Activated CD8-positive, alpha-beta memory T cell treated with anti-CD3 and anti-CD28 coated beads, Interleukin-2, amount 50 U/mL, for 24 hours (primary cell): ENCODE data around the gene CDK14.
"Not testable (repeated sequence)": the region's sequence is repeated elsewhere in the genome, so short reads cannot be mapped to it uniquely, and the experiment has no call there.

Source experiments
- DNase-seq: peaks from one replicate; pipeline ENCODE4 v3.0.0-alpha.2; 2020; ENCODE audit errors: extremely low read depth

CDK14 gene

DNA sequence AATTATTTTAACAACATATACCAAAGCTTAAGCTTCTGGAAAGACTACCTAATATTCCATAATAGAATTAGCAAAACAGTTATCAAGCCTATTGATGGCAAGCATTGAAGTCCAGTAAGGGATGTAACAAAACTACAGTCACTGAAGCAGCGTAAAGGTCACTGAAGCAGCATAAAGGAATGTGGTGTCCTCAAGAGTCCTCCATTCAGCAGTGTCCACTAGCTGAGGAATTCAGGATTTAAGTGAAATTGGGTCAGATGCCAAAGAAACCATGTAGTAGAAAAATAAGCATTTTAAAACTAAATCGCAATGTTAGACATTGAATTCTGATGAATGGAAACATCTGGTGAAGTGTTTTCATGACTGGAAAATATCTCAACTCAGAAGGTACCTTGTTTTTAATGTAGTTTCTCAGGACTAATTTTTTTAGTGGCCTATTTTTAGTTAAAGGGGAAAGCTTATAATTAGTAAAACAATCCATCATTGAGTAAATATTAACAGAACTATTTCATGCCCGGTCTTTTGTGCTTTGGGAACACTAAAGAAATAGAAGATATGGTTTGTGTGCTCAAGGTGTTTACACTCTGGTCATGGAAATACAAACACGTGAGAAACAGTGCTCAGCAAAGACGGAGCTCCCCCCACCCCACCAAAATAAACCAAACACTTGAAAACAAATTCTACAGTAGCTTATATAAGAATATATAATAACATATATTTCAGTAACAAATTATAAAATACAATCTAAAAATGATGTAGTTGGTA is 121.4 kb downstream of the CDK14 start:
- DNase-seq, result no peak

DNA sequence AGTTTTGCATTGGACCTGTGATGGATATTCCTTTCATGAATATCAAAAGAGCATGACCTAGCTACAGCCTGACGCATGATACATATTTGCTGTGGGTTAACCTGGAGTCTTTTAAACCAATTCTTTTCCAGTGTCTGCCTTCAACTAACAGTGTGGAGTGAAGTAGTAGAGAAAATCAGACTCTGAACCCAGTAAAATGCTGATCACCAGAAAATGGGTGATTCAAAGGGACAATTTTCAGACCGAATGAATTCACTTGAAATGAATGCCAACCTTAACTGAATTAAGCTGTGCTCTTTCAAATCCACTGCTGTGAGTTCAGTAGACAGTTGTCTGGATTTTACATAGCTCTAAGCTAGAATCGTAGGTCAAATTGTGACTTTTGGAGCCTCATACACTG is 123.0 kb downstream of the CDK14 start:
- no peak for DNase-seq

- no peak for DNase-seq
Measured at GRCh38 chr7:90720984-90721760, 125.1 kb downstream of the CDK14 start.

DNA sequence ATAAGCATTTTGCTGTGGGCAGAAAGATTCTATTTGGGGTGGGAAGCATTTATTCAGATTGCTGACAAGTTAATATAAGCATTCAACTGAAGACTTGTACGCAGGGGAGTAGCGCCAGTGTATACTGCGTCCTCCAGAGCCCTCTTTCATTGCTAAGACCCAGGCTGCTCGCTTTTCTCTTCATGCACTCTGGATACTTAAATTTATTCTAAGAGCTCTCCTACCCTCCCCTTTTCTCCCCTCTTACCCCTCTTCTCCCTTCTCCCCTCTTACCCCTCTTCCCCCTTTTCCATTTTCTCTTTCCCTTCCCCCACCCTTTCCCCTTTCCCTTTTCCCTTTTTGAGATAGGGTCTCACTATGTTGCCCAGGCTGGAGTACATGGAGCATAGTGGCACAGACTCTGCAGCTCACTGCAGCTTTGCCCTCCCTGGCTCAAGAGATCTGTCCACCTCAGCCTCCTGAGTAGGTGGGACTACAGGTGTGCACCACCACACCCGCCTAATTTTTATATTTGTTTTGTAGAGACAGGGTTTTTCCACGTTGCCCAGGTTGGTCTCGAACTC is 125.8 kb downstream of the CDK14 start:
- no peak for DNase-seq

DNA sequence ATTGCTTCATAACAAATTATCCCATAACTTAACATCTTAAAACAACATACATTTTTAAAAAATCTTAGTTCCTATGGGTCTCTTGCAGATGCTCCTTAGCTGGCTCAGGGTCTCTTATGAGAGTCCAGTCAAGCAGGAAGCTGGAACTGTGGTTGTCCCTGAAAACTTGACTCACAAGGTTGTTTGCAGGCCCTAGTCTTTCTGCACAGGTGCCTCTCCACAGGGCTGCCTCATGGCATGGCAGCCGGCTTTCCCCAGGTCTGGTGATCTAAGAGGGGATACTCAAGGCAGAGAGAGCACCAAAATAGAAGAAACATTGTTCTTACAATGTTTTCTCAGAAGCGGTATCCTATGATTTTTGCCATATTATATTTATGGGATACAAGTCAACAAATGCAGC is 127.1 kb downstream of the CDK14 start:
- DNase-seq, result no peak

GRCh38 chr7:90723866-90724265 is 127.7 kb downstream of the CDK14 start:
- DNase-seq, result no peak

DNA sequence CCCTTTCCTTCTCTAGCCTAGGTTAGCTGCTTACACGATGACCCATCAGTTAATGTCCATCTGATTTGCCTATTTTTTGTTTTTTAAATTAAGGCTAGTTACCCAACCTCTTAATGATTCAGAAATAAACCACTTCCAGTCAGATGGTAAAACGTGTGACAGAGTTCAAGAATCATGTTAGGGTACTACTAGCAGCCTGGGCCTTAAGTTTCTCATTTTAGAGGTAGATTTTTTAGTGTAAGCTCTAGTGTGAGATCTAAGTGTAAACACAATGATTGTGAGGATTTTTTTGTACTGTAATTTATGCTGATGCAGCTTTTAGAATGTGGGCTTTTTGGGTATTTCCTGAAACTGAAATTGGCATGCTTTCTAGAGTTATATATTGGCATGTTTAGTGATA is 130.0 kb downstream of the CDK14 start:
- DNase-seq, result no peak

GRCh38 chr7:90726623-90727022 is 130.5 kb downstream of the CDK14 start:
- no peak for DNase-seq

GRCh38 chr7:90727412-90727811 is 131.3 kb downstream of the CDK14 start:
- DNase-seq, result no peak

- DNase-seq, result no peak
Measured at GRCh38 chr7:90728568-90728967, 132.4 kb downstream of the CDK14 start.

DNA sequence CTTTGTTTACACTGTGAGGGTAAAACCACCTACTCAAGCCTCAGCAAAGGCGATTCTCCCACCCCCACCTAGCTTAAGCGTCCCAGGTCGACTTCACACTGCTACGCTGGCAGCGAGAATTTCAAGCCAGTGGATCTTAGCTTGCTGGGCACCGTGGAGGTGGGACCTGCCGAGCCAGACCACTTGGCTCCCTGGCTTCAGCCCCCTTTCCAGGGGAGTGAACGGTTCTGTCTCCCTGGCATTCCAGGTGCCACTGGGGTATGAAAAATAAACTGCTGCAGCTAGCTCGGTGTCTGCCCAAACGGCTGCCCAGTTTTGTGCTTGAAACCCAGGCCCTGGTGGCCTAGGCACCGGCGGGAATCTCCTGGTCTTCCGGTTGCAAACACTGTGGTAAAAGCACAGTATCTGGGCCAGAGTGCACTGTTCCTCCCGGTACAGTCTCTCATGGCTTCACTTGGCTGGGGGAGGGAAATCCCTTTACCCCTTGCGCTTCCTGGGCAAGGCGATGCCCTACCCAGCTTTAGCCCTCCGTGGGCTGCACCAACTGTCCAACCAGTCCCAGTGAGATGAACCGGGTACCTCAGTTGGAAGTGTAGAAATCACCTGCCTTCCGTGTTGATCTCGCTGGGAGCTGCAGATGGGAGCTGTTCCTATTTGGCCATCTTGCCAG is 139.6 kb downstream of the CDK14 start:
- not testable (repeated sequence) for DNase-seq

DNA sequence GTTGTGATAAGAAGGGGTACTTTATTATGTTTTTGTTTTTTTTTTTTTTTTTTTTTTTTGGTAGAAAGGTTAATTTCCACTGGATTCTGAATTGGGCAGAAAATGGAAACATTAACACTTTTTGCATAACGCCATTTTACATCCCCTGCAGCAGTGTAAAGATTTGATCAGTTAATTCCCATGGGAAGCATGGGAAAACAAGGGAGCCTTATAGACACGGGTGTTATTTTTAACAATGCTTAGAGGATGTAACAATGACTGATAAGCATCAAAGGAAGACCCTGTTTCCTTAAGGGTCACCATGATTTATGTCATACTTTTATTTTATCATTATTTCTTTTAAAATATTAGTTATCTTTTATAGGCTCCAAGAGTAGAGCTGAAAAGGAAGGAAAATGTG is 140.2 kb downstream of the CDK14 start:
- DNase-seq, result no peak

DNA sequence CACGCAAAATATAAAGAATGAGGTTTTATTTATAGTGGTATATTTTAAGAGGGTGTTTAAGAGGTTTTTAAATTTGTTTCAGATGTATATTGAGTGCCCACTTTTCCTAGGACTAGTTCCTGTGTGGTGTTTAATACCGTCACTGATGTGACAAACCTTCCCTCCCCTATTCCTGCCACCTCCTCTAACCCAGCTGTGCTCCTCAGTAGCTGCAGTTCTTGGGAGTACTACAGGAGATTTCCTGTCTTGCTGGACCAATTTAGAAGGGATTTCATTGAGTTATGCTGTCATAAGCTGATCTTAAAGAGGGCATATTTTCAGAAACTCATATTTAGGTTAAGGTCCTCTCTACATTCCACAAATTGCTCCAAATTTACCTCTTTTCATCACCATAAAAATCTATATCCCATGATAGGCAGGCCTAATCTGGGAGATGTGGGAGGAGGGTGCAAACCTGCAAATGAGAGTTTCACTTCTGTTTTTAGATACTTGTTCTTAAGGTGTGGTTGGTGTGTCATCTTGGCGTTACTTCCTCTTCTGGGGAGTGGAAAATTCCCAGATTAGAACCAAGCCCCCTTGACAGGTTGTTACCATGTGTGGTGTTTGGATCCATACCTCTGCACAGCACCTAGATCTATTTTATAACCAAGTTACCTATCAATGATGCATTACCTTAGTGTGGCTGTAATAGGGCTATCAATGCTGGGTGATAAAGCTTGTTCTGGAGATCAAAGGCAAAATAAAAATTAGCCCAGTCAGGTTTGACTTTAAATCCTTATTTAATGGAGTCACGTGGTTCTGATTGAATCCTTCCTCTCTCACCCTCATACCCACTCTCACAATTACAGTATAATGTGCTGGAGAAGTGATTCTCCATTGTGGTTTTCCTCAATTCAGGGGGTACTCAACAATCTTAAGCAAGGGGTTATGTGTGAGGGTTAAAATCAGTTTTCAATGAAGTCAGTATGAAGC is 141.1 kb downstream of the CDK14 start:
- no peak for DNase-seq

DNA sequence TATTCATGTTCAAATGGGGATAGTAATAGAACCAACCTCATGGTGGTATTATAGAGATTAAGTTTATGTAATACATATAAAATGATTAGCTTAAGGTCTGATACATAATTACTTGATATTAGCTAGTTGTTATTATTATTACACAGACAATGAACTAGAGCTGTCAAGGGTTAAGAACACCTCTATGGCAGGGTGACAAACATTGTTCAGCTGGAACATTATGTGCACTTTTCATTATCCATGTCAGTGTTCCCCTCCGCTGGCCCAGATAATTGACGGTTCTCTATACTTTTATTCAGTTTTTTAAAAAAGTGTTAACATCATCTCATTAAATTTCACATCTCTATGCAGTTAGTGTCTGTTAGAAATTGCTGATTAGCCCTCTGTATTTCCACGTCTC is 142.1 kb downstream of the CDK14 start:
- no peak for DNase-seq

GRCh38 chr7:90739716-90740115 is 143.6 kb downstream of the CDK14 start:
- no peak for DNase-seq

DNA sequence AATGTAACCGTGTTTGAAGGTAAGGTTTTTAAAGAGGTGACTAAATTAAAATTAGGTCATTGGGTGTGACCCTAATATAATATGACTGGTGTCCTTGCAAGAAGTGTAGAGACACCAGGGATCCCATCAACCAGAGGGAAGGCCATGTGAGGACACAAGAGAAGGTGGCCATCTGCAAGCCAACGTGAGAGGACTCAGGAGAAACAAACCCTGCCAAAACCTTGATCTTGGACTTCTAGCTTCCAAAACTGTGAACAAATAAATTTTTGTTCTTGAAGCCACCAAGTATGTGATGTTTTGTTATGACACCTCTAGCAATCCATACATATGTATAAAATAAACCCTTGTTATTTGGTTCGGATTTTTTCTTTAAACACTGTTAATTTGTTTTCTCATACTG is 144.3 kb downstream of the CDK14 start:
- no peak for DNase-seq

GRCh38 chr7:90743626-90744025 is 147.5 kb downstream of the CDK14 start:
- DNase-seq, result no peak

- no peak for DNase-seq
Measured at GRCh38 chr7:90747516-90747915, 151.4 kb downstream of the CDK14 start.

DNA sequence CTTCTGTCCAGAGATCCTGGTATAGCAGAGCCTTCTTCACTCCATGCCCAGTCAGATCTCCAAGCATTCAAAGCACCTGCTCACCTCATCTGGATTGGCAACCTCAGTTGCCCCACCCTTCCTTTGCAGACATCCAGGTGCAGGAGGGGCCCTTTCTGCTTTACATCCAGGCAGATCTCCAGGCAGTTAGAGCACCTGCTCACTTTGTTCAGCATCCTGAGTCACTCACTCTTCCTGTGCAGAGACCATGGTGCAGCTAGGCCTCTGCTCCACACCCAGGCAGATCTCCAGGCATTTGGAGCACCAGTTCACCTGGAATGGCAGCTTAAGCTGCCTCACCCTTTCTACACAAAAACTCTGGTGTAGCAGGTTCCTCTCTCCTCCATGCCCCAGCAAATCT is 153.1 kb downstream of the CDK14 start:
- DNase-seq, result no peak

DNA sequence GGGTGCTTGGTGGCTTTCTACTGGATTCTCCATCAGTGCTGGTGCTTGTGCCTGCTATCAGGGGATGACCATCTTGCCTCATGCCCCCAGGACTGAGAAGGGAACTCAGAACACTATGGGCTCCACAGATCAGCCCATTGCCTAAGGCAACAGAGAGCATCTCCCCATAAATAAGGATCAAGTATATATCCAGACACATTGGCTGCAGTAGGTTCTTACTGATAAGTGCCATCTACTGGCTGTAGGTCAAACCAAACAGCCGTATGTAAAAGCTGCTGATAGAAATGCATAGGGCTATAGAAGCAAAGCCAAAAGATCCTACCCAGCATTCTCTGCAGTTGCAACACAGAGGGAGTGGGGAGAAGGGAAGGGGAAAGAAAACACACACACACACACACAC is 153.7 kb downstream of the CDK14 start:
- no peak for DNase-seq

GRCh38 chr7:90751595-90751994 is 155.5 kb downstream of the CDK14 start:
- no peak for DNase-seq
